HK-2 (cell line): ENCODE data around the gene ARID1B.
A peak's percentile ranks its signal among the peaks of the same experiment; 100 is the strongest.
"Not testable (repeated sequence)": the region's sequence is repeated elsewhere in the genome, so short reads cannot be mapped to it uniquely, and the experiment has no call there.

Experiments
- DNase-seq: peaks from one replicate; pipeline ENCODE4 v3.0.0-alpha.2; 2018; ENCODE audit not compliant: unreplicated experiment

The ARID1B gene

DNA sequence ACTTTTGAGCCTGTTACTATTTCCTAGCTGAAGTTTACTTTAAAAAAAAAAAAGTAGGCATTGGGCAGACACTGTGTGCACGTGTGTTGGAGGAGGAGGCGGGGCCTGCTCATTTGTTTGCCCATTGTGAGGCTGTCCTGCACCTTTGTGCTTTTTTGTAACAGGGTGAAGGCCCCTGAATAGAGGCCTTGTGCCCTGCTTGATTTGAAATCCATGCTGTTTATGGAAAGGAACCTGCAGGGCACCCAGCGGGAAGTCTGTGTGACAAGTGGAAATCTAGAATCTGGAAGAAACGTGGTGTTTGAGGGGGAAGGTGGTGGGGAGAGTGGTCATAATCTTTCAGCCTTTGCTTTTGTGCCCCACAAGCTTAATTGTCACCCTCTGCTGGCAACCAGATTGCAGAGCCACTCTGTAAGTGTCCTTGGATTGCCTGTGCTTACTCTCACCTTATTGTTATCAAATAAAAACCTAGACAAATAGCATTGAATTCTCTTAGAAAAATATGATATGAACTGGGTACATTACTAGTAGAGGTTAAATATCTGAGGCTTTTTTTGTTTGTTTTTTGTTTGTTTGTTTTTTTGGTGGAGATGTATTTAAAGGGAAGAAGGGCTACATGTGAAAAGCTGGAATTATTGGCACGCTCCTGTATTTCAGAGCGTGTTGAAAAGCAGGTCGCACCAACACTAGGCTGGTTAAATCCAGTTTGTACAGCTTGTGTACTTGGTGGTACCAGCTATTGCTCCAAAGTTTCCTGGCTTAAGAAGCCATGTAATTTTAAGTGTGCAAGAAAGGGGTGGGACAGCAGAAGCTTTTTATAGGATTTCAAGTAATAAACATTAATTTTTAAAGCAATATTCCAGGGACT lies 156.3 kb downstream of the ARID1B start:
- DNase-seq, result no peak

DNA sequence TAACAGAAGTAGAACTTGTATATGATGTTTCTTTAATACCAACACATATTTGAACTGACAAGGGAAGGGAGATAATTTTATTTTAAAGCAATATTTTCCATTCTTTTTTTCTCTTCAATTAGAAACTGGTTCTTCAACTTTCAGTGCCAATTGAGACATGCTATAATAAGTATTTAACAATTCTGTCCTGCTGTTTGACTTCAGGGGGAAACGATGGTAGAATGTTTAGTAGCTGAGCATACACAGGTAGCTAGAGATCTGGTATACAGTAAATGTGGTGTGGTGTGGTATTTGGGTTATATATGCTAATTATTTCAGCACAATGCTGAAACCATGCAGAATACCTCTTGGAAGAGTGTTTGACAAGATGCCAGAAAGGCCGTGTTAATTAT lies 156.9 kb downstream of the ARID1B start:
- DNase-seq, result no peak

DNA sequence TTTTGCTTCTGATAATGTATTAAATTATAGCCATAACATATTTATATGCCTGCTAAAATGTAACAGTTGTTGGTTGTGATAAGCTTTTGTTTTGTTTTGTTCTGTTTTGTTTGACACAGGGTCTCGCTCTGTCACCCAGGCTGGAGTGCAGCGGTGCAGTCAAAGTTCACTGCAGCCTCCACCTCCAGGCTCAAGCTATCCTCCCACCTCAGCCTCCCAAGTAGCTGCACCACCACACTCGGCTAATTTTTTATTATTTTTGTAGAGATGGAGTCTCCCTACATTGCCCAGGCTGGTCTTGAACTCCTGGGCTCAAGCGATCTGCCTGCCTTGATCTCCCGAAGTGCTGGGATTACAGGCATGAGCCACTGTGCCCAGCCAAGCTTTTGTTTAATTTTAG lies 157.8 kb downstream of the ARID1B start:
- no peak for DNase-seq

DNA sequence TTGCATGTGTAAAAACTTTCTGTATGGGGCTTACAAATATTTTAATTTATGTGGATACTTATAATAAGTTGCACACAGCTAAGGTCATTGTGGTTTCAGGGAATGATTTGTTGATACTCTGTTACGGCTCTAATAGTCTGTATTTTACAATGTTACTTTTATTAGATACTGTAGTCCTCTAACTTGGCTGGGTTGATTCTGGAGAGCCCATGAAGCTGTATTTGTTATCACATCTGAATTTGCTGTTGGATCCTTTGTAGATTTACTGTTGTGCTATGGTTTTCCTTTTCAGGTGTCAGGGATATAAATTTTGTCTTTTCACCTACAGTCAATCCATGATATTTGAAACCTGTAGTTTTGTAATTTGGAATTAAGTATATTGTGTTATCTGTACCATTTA lies 161.0 kb downstream of the ARID1B start:
- no peak for DNase-seq

DNA sequence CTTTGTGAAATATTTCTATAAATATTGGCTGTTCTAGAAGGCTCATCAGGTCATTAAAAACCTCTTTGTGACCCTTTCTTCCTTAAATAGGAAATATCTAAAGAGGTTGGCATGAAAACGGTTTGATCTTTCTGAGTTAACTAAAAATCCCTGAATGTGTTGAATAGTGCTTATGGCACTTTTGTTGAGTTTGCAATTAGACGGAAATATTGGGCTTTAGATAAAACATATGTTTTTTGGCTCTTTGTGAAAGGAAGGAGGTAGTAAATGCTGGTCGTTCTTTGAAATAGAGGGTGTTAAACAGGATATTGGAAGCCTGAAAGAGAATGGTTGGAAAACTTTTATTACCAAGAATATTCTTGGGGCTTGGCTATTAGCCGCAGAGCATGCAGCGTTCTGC lies 163.0 kb downstream of the ARID1B start:
- DNase-seq, result no peak

DNA sequence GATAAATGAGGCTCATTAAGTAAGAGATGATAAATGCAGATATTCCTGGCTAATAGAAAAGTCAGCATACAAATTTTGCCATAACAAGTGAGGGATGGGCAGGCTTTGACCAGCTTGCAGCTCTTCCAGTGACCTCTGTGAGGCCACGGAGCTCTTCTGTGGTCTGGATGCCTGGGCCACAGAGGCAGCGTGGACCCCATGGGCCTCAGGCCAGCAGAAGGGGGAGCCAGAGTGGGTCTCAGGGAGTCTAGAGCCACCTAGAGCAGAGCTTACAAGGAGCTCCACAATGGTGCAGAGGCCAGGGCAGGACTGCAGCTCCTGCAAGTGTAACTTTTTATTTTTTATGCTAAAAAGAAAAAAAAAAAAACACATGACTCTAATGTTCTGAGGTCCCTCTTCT lies 165.1 kb downstream of the ARID1B start:
- DNase-seq, result no peak

DNA sequence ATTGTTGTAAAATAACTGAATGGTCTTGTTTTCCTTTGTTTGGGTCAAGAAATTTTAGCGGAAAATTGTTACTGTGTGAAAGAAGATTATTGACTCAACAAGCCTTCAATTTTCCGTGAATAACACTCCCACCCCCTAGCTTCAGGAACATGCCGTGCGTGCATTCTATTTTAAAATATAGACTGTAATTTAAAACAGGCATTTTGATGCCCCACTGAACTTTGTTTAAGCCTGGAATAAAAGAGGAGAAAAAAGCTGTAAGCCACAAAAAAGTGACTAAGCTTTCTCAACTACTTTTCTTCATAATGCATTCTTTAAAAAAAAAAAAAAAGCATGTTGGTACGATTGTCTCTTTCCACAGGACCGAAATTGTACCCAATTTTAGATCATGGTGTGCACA lies 166.0 kb downstream of the ARID1B start:
- DNase-seq, result no peak

DNA sequence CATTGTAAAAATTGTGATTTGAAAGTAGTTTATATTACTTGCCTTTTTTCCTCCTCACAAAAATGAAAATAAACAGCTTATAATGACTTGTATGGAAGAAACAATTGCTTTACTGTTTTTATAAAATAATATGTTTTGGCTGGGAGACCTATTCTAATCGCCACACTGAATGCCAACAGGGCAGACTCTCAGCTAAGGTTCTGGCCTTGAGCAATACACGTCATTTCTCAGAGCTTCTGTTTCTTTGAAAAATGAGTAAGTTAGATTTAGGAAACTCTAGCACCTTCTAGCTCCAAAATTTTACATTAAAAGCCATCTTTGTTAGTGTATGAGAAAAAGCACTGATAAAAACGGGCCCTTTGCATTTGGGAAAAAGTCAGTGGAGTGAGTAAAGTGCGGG lies 166.6 kb downstream of the ARID1B start:
- DNase-seq, result no peak

DNA sequence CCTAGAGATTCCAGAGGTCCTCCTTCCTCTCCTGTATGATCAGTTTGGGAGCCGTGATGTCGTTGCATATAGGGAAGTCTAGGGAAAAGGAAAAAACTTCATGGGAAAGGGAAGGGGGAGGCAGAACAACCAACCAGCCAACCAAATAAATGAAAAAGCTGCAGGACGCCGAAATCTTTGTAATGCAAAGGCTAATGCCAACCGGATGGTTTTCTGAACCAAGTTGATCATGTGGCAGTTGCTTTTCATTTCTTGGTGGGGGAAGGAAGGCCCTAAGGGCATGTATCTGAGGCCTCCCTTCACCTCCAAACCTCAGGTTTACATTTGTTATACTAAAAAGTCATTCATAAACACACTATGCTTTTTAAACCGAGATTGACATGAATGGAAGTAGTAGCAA lies 167.2 kb downstream of the ARID1B start:
- DNase-seq, result no peak

DNA sequence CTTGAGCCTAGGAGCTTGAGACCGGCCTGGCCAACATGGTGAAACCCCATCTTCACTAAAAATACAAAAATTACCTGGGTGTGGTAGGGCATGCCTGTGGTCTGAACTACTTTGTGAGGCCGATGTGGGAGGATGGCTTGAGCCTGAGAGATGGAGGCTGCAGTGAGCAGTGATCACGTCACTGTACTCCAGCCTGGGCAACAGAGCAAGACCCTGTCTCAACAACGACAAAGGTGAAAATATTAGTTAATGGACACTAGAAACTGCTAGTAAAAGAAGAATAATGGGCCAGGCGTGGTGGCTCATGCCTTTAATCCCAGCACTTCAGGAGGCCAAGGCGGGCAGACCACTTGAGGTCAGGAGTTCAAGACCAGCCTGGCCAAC lies 168.6 kb downstream of the ARID1B start:
- DNase-seq, result not testable (repeated sequence)

DNA sequence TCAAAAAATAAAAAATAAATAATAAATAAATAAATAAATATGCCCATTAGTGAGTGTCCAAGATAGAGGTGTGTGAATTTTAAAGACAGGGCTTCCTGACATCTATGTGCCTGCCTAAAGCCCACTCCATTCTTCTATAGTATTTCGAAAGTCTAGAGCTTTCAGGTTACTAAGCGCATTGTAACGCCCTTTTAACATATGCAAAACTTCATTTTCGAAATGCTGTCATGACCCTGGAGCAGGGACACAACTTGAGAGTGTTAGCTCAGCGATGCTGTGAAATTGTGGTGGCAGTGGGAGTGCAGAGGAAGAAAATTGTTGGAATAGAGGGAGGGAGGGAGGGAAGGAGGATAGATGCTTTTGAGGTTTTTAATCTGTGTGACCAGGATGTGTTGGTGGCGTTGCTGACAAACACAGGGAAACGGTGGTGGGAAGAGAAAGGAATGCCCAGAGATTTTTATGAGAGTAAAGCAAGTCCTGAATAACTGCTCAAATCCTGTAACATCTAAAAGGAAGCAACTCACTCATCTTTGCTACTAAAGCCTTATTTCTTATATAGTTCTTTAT lies 169.3 kb downstream of the ARID1B start:
- no peak for DNase-seq

DNA sequence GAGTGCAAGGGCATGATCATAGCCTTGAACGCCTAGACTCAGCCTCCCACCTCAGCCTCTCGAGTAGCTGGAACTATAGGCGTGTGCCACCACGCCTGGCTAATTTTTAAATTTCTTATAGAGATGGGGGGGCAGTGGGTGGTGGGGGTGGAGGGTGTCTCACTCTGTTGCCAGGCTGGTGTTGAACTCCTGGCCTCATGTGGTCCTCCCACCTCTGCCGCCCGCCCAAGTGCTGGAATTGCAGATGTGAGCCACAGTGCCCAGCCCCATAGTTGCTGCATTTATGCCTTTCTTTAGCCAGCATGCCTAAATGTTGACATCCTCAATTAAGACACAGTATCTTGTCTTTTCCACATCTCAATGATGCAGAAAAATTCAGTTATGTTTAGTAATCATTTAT lies 171.1 kb downstream of the ARID1B start:
- DNase-seq, result no peak

DNA sequence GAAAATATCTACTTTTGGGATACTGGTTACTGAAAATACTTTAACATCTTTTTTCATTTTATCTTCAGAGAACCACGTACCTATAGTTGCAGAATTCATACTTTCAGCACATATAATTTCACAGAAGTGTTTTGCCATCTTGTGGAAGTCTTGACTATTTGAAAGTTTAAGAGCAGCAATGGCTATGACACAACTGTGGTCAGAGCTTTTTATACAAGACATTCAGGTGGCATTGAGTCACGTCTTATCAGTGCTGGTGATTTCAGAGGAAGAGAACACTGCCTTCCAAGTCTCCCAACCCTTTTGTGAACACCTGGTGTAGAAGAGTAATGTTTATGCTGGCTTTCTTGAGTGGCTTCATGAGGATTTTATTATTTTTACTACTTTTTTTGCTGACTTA lies 171.6 kb downstream of the ARID1B start:
- DNase-seq, result no peak

DNA sequence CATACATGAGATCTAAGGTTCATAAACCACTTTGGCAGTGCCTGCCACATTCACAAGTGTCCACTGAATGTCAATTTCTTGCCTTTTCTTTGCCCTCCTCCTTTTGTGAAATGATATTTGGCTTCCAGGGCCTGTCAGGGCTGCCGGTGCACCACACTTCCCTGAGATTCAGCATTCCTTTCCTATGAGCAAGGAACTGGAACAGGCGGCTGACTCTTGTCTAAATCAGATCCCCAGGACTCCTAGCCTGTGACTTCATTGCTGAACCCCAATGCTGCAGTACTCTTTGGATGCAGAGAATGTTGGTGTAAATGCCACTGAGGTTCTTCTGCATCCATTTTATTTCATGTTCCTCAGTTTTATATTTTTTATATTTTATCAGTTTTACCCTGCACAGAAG lies 172.2 kb downstream of the ARID1B start:
- DNase-seq, result peak; percentile 37

DNA sequence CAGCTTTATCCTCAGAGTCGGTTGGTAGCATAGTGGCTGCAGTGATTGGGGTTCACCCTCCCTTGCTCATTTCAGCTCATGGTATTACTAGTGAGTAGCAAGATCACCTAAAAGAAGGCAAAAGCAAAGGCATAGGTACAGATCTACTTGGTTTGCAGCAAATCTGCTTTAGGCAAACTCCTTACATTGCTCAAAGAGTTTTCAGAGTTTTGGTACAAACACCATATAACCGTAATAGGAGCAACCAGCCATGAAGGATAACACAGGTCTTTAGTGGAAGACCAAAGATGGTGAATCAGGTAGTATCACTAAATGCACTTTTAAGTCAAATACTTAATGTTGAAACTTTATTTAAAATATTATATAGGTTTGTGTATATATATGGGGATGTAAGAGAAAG lies 172.9 kb downstream of the ARID1B start:
- DNase-seq, result no peak

DNA sequence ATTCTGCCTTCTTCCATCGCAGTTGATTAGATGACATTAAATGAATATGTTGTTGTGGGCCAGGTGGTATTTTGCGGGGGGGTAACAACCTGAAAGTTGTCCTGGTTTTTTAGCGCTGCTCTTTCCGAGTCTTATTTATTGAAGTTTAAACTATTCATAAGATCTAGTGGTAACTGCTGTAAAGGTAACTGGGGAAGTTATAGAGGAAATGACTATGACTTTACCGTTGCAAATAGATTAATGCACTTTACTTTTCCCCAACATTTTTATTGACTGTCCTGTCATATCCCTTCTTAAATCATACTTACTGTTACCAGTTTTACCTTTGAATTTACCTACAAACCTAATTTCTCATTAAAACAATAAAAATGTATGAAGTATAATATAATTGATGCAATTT lies 173.4 kb downstream of the ARID1B start:
- no peak for DNase-seq

DNA sequence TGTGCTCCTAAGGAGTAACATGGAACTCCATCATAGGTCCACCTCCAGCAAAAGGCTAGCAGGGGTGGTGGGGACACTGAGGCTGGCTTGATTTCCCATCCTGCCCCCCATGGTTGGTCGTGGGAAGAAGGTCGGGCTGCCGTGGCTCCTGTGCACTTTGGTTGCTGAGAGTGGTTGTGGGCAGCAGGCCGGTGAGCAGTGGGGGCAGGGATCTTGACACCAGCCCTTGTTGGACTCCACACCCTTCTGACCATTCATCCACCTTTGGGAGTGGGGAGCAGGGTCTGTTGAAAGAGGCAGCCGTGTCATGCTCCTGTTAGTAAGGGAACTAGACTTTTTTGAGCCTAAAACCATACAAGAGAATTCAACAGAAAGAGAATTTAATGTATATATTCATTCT lies 175.2 kb downstream of the ARID1B start:
- DNase-seq, result no peak

DNA sequence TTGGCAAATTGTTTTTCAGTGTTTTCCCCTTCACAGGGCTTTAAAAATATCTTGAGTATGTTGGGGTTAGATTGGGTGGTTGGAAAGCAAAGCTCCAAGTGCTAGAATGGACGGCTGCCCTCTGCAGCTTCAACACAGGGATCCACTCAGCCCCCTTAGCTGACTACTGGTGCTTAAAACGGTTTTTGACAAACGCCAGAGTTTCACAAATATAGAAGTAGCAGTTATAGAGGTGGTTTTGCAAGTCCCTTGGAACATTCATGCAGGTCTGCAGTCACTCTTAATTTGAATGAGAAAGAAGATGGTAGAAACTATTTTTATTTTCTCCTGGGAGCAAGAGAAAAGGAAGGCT lies 175.9 kb downstream of the ARID1B start:
- DNase-seq, result no peak

DNA sequence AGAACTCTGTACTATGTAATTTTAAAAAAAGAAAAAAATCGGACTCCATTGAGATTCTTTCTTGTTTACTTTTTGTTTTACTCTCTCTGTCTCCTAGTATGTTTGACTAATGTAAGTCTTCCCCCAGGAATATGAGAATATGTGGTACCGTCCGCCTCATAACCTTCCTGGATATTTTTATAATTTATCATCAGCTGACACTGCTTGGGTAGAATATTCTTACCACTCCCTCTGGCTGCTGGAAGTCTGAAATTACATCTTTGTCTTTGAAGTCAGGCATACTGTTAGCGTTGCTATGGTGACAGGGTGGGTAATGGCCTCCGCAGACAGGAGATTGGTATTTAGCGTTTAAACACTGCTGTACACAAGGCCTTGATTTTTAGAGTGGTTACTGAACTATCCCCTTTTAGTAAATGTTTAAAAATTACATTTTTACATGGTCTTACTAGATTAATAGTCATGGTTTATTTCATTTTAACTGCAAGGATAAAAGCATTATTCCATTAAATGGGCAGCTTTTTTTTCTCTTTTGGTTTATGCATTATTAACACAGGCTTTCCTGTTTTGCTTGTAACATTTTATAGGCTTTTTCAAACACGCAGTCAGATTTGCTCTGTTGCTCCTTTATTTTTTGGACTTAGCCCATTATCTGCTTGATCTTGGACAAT lies 176.4 kb downstream of the ARID1B start:
- peak; percentile 24 for DNase-seq

DNA sequence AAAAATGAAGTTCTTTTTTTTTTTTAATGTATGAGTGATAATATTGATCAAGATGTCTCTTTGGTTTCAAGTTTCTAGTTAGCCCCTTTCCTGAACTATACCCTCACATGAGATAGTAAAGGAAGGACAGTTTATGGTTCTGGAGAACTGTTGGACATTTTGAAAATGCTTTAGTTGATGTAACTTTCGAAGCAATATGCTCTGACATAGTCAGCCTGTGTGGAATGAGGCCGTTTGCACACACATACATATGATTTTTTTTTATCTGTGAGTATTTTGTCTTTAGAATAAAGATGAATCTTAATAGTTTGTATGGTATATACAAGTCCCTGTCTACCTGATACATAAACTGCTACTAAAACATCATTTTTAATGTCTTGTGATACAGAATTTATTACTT lies 177.0 kb downstream of the ARID1B start:
- DNase-seq, result no peak

DNA sequence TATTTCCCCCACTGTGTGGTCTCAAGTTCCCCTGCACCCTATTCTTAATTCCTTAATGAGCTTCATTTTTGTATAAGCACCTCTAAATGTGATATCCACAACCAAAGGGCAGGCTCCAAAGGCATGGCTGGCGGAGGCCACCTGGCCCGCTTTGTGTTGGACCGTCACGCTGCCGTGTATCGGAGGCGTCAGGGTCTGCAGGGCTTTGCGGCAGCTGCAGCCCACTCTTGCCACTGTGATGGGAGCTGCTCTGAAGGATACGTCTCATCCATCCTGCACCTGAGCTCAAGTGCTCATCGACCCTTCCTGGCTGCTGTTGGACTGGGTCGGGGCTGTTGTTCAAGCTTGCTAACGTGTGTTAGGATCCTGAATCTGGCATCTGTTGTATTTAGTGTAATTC lies 177.6 kb downstream of the ARID1B start:
- DNase-seq, result no peak

DNA sequence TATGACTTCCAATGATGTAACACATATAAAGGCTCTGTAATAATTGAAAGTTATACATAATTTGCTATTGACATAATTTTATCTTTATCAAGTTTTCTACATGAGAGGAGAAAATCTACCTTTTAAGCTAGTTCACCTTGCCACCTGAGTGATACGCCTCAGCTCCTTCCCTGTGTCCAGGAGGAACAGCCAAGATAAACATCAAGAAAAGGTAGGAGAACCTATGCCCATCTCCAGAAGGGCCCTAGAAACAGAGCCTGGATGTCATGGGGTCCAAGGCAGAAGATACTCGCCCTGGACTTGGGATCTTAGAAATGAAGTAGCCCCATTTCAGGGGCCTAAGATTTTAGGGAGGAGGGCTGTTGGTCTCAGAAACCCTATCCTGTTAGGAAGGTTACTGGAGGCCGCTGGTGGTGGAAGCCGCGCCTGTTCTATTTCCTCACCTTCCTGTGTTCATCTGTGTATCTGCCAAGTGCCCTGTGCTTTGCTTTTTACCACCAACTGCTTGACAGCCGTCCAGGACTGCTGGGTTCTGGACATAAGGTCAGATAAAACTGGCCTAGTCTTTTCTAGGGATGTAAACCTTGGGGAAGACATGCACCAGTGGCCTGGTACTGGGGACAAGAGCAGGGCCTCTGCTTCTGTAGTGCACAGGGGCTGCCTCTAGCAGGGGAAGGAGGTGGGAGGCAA lies 178.5 kb downstream of the ARID1B start:
- DNase-seq, result no peak

DNA sequence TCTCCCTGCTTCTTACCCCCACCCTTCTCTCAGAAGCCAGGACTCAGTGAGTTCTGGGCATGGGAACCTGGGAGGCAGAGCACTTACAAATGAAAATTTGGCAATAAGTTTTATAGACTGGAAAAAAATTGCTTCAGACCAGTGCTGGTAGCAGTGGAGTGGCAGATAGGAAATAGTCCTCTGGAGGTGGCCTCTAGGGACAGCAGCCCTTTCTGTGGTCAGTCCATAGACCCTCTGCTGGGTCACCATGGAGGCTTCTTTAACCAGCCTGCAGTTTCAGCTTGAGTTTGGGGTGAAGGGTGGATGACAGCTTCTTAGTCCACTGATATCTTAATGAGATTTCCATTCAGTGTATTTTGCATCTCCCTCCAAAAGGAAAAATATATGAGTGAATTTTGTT lies 179.1 kb downstream of the ARID1B start:
- DNase-seq, result no peak
